ENCODE results near the gene GREB1.

Gene GREB1

DNA sequence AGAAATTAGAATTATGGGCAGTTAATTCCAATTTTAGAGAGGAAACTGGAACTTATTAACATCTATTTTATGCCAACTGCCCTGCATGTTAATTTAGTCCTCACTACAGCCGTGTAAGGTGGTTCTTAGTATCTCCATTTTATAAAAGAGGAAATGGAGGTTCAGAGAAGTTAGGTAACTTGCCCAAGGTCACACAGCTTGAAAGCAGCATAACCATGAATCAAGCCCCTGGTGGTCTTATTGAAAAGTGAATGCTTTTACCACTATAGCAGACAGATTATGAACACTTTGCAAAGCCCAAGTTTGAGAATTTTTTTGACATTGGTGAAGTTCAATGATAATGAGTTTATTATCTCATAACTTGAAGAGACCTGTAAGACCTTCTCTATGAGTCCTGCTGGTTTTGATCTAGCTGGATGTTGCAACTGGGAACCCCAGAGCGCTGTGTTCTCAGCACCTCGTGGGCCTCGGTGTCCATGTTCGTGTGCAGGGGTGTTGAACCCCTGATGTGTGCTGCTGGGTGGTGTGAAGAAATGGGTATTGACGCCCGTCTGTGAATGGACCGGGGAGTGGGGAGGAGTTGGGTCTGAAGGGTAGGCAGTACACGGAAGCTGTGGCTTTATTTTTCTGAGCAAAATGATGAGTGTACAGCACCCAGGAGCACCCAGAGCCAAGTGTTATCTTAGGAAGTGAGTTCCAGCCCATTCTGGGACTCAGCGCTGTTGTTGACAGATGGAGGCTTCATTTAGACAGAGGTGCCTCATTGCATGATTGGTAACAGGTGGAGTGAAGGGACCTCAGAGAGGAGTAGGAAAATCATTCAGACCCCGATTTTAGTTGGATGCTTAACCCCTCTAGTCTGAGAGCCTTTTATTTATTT, 9.7 kb downstream of the GREB1 start:
- TF ChIP-seq, protein P1, sequence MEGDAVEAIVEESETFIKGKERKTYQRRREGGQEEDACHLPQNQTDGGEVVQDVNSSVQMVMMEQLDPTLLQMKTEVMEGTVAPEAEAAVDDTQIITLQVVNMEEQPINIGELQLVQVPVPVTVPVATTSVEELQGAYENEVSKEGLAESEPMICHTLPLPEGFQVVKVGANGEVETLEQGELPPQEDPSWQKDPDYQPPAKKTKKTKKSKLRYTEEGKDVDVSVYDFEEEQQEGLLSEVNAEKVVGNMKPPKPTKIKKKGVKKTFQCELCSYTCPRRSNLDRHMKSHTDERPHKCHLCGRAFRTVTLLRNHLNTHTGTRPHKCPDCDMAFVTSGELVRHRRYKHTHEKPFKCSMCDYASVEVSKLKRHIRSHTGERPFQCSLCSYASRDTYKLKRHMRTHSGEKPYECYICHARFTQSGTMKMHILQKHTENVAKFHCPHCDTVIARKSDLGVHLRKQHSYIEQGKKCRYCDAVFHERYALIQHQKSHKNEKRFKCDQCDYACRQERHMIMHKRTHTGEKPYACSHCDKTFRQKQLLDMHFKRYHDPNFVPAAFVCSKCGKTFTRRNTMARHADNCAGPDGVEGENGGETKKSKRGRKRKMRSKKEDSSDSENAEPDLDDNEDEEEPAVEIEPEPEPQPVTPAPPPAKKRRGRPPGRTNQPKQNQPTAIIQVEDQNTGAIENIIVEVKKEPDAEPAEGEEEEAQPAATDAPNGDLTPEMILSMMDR (IDR thresholded peaks at IDR 0.05; ENCODE audit: insufficient read depth, low read depth, low read length, missing control alignments) = no peak
- H3K4me3 ChIP-seq (ENCODE audit: low read length) = no peak overlapping the region
- no peak for DNase-seq (ENCODE audit: low read depth)

- no peak for DNase-seq (ENCODE audit: low read depth)
- TF ChIP-seq, protein P1 (IDR thresholded peaks at IDR 0.05; ENCODE audit: insufficient read depth, low read depth, low read length, missing control alignments) = no peak
- H3K4me3 ChIP-seq (ENCODE audit: low read length) = no peak overlapping the region
Observed at GRCh38 chr2:11546072-11546471, 12.2 kb downstream of the GREB1 start.

DNA sequence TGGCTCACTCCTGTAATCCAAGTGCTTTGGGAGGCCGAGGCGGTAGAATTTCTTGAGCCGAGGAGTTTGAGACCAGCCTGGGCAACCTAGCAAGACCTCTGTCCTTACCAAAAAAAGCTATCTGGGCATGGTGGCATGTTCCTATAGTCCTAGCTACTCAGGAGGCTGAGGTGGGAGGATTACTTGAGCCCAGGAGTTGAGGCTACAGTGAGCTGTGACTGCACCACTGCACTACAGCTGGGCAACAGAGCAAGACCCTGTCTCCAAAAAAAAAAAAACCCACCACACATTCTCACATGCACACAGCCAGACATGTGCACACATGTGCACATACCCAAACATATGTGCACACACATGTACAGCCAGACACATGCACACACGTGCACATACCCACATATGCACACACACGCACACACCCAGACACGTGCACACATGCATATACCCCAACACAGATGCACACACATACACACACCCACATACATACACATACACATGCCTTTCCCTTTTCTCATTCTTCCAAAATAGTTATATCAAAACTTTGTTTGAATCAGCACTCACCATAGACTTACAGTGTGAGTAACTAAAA, 14.2 kb downstream of the GREB1 start:
- no peak for DNase-seq (ENCODE audit: low read depth)
- TF ChIP-seq, protein P1 (IDR thresholded peaks at IDR 0.05; ENCODE audit: insufficient read depth, low read depth, low read length, missing control alignments) = no peak
- no peak overlapping the region for H3K4me3 ChIP-seq (ENCODE audit: low read length)

DNA sequence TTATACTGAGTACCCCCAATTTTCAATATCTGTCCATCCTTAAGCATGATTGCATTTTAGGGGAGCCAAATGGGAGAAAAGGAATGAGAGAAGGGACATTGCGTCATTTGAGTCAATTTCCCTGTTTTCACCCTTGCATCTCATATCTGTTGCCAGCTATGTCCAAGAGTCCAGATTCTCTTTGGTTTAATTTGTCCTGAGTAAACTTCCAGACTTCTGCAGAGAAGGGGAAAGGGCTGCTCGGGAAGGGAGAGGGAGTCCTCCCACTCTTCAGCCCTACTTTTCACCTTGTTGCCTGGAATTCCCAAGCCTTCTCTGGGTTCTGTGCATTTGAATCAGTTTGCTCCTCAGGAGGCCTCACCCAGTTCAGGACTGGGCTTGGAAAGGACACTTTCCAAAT, 16.5 kb downstream of the GREB1 start:
- H3K4me3 ChIP-seq (ENCODE audit: low read length) = no peak overlapping the region
- DNase-seq (ENCODE audit: low read depth) = no peak
- TF ChIP-seq, protein P1 (IDR thresholded peaks at IDR 0.05; ENCODE audit: insufficient read depth, low read depth, low read length, missing control alignments) = no peak

GRCh38 chr2:11550901-11551568, 17.2 kb downstream of the GREB1 start:
- TF ChIP-seq, protein P1 (IDR thresholded peaks at IDR 0.05; ENCODE audit: insufficient read depth, low read depth, low read length, missing control alignments) = no peak
- no peak for DNase-seq (ENCODE audit: low read depth)

GRCh38 chr2:11551569-11552259, 17.9 kb downstream of the GREB1 start:
- TF ChIP-seq, protein P1 (IDR thresholded peaks at IDR 0.05; ENCODE audit: insufficient read depth, low read depth, low read length, missing control alignments) = no peak
- no peak for DNase-seq (ENCODE audit: low read depth)
- H3K4me3 ChIP-seq (ENCODE audit: low read length) = no peak overlapping the region

More at GRCh38 chr2:11550901-11551568, 17.2 kb downstream of the GREB1 start:
- H3K4me3 ChIP-seq (ENCODE audit: low read length) = no peak overlapping the region
